A549 treated with dexamethasone at 1 μM for 4 hours (cell line): ENCODE data around the gene C3orf70. TPM values are rescaled to one million over a fixed set of nuclear protein-coding genes. Genes with fewer than 3 reads are reported as not detected.

Experiments
- total RNA-seq: library from RNA; stranded (reverse); fragments of 200-300 nt; extraction: Qiagen RNA extraction; gene quantifications from 5 replicates; pipeline ENCODE4 v1.2.3, GENCODE V29; 2022

Gene C3orf70
- 0.07 to 0.16 TPM (median 0.13 TPM) in 5 replicates for total RNA-seq

GRCh38 chr3:185152410-185153170 is at the start of gene C3orf70:
Gene C3orf70, minus strand, starts transcription at chr3:185153060. Its CDS starts 237 bp downstream, at chr3:185152823.

Other genes starting within 250 kb of the C3orf70 start
- gene EHHADH, start 101.0 kb upstream of the C3orf70 start, total RNA-seq = 2.2 to 4.1 TPM (median 3.3 TPM) in 5 replicates
- 12.0 to 15.2 TPM (median 13.4 TPM) in 5 replicates for gene MAP3K13, start 210.1 kb upstream of the C3orf70 start, total RNA-seq